ENCODE measurements around the gene TFPT. TPM values are rescaled to one million over a fixed set of nuclear protein-coding genes. Genes with fewer than 3 reads are reported as not detected.
A peak's percentile ranks its signal among the peaks of the same experiment; 100 is the strongest.

Gene TFPT
- total and polyA plus RNA-seq, 9 donors, result 2.4 to 18.3 (median 12.8) TPM

DNA sequence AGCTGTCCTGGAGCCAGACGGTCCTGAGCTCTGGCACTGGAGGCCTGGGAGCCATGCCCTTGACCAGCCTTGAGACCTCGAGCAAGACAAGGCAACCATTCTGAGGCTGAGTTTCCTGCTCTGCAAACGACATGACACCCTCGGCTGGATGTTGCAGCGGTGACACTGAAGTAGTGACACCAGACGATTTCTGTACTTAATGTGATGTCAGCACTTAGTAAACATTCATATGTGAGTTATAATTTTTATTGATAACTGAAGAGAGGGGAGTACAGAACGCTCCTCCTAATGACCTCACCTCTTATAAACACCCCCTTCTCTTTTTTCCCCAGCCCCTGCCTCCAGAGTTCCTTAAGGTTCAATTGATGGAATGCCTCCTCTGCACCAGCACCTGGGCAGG is 7.0 kb downstream of the TFPT start:
- H3K36me3 ChIP-seq, result no peaks in the 10 kb centered on the region
- no peaks in the 10 kb centered on the region for H3K27me3 ChIP-seq
- no peaks in the 10 kb centered on the region for H3K9me3 ChIP-seq
- TF ChIP-seq EP300 (IDR thresholded peaks at IDR 0.05) (no peak), POLR2A (IDR thresholded peaks at IDR 0.05) (no peak)
- TF ChIP-seq, protein P1, sequence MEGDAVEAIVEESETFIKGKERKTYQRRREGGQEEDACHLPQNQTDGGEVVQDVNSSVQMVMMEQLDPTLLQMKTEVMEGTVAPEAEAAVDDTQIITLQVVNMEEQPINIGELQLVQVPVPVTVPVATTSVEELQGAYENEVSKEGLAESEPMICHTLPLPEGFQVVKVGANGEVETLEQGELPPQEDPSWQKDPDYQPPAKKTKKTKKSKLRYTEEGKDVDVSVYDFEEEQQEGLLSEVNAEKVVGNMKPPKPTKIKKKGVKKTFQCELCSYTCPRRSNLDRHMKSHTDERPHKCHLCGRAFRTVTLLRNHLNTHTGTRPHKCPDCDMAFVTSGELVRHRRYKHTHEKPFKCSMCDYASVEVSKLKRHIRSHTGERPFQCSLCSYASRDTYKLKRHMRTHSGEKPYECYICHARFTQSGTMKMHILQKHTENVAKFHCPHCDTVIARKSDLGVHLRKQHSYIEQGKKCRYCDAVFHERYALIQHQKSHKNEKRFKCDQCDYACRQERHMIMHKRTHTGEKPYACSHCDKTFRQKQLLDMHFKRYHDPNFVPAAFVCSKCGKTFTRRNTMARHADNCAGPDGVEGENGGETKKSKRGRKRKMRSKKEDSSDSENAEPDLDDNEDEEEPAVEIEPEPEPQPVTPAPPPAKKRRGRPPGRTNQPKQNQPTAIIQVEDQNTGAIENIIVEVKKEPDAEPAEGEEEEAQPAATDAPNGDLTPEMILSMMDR (IDR thresholded peaks at IDR 0.05), result no peak
- WGBS, 3 donors, result 69 to 81% (median 70%) methylated on average over 7 of the region's 7 CpGs
- DNase-seq, result no peak
- intact Hi-C loops (cut with DNase I), result no loop called here
- no peak overlapping the region for H3K4me3 ChIP-seq
- peaks cover 2% of the 10 kb centered on the region for H3K4me1 ChIP-seq (ENCODE audit: insufficient read depth)
- H3K27ac ChIP-seq, result no peak overlapping the region

DNA sequence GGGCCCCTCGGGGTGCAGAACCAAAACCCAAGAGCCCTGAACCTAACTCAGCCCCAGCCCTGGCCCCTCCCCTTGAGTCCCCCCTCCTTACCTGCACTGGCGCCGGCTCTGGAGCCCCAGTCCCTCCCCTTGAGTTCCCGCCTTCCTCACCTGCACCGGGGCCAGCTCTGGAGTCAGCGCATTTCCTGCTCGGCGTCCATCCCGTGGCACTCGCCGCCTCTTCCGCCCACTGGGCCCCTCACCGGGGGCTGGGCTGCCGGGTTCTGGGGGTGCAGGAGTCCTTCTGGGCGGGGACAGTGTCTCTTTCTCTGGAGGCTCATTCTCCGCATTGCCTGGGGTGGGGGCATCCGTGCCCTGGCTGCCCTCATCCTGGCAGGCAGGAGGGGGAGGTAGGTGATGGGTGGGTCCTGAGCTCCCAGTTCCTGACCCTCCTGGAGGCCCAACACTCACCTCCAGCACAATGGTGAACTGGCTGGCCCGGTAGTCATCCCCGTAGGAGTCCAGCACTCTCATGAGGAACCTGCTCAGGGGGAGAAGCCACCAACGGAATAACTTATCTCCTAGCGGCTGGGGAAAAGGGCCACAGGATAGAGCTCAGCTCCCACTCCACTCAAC is 7.5 kb downstream of the TFPT start:
- Histone ChIP-seq H3K9me3 (no peaks in the 10 kb centered on the region), H3K4me3 (no peak overlapping the region), H3K36me3 (no peaks in the 10 kb centered on the region), H3K27me3 (no peaks in the 10 kb centered on the region), H3K27ac (no peak overlapping the region), H3K4me1 (ENCODE audit: insufficient read depth) (peaks cover 3% of the 10 kb centered on the region)
- 66 to 77% (median 72%) methylated on average over 21 of the region's 21 CpGs for WGBS, 3 donors
- intact Hi-C loops (cut with DNase I), result no loop called here
- DNase-seq, result no peak
- TF ChIP-seq, protein P1 (IDR thresholded peaks at IDR 0.05), result no peak
- no peak for TF ChIP-seq POLR2A (IDR thresholded peaks at IDR 0.05)
- TF ChIP-seq EP300 (IDR thresholded peaks at IDR 0.05), result no peak

DNA sequence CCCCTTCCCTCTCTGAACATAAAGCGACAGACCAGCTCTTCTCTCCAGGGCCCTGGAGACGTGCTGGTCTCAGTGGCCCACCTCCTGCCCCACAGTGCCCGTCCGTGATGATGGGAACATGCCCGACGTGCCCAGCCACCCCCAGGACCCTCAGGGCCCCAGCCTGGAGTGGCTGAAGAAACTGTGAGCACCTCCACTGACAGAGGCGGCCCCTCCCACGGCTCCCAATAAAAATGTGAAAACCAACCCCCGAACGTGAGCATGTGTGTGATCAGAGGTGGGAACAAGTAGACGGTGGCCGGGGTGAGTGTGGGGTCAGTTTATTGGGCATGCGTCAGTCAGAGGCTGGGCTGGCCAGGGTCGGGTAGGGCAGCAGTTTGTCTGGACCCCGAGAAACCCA is 8.7 kb downstream of the TFPT start:
- Histone ChIP-seq H3K36me3 (no peaks in the 10 kb centered on the region), H3K4me3 (no peak overlapping the region), H3K27me3 (no peaks in the 10 kb centered on the region), H3K9me3 (no peaks in the 10 kb centered on the region), H3K27ac (no peak overlapping the region), H3K4me1 (ENCODE audit: insufficient read depth) (peaks cover 3% of the 10 kb centered on the region)
- TF ChIP-seq EP300 (IDR thresholded peaks at IDR 0.05) (no peak), POLR2A (IDR thresholded peaks at IDR 0.05) (no peak)
- TF ChIP-seq, protein P1 (IDR thresholded peaks at IDR 0.05), result no peak
- 68 to 78% (median 70%) methylated on average over 15 of the region's 15 CpGs for WGBS, 3 donors
- DNase-seq, result peak in 1 of 5 donors; percentile 16
- intact Hi-C loops (cut with DNase I), result no loop called here

DNA sequence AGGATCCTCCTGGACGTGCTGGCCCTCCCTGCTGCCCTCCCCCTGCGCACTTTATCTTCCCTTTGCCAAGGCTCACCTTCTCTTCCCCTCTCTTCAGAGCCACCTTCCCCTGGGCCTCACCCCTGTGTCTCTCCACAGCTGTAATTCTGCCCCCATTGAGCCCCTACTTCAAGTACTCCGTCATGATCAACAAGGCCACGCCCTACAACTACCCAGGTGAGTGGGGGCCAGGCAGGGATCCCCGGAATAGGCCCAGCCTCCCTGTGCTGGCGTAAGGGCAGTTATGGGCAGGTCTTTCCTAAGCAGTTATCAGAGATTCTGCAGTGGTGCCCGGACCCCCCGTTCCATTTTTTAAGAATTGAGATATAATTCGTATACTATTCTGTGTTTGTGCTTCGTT is 9.7 kb downstream of the TFPT start:
- Histone ChIP-seq H3K9me3 (no peaks in the 10 kb centered on the region), H3K4me3 (no peak overlapping the region), H3K27me3 (no peaks in the 10 kb centered on the region), H3K4me1 (ENCODE audit: insufficient read depth) (peaks cover 3% of the 10 kb centered on the region), H3K27ac (no peak overlapping the region), H3K36me3 (no peaks in the 10 kb centered on the region)
- TF ChIP-seq, protein P1 (IDR thresholded peaks at IDR 0.05), result no peak
- TF ChIP-seq POLR2A (IDR thresholded peaks at IDR 0.05) (no peak), EP300 (IDR thresholded peaks at IDR 0.05) (no peak)
- peak in 1 of 5 donors; percentile 11 for DNase-seq
- intact Hi-C loops (cut with DNase I), result no loop called here
- 89 to 94% (median 91%) methylated on average over 10 of the region's 10 CpGs for whole genome bisulfite sequencing, 3 donors

All from ovary (tissue), 9 donors.